SJSA1 (cell line): ENCODE data around the gene CNPPD1. TPM values are rescaled to one million over a fixed set of nuclear protein-coding genes. Genes with fewer than 3 reads are reported as not detected.
A peak's percentile ranks its signal among the peaks of the same experiment; 100 is the strongest.

Experiments
- DNase-seq, 2 experiments: peaks; one replicate each; pipeline ENCODE4 v3.0.0-alpha.2; 2015 to 2020; ENCODE audit warnings: low spot score in 2 of 2, low read depth in 1 of 2
- H3K27ac ChIP-seq: fragments of 250-450 bp; sonication (Bioruptor Pico); 2 replicates; pipeline ENCODE4 v1.5.1; 2020; ENCODE audit warnings: mild to moderate bottlenecking, moderate library complexity
- H3K27me3 ChIP-seq: fragments of 250-450 bp; sonication (Bioruptor Pico); replicated peaks from 2 replicates; pipeline ENCODE4 v1.5.1; 2020; ENCODE audit warnings: mild to moderate bottlenecking, moderate library complexity
- H3K36me3 ChIP-seq: fragments of 250-450 bp; sonication (Bioruptor Pico); 2 replicates; pipeline ENCODE4 v1.5.1; 2020; ENCODE audit warnings: mild to moderate bottlenecking
- H3K4me1 ChIP-seq: fragments of 250-450 bp; sonication (Bioruptor Pico); replicated peaks from 2 replicates; pipeline ENCODE4 v1.6.1; 2021; ENCODE audit warnings: mild to moderate bottlenecking
- H3K4me3 ChIP-seq: fragments of 250-450 bp; sonication (Bioruptor Pico); 2 replicates; pipeline ENCODE4 v1.5.1; 2020; ENCODE audit warnings: mild to moderate bottlenecking
- H3K9me3 ChIP-seq: fragments of 250-450 bp; sonication (Bioruptor Pico); replicated peaks from 2 replicates; pipeline ENCODE4 v1.5.1; 2020; ENCODE audit warnings: mild to moderate bottlenecking
- total RNA-seq: library from RNA; depleted of rRNA; stranded (reverse); fragments of >200 nt; shearing (Covaris generic); gene quantifications from 2 replicates; pipeline ENCODE4 v1.2.3, GENCODE V29; 2014

The CNPPD1 gene
- total RNA-seq, 1 experiment from 2014 or later, result 26.1 TPM

DNA sequence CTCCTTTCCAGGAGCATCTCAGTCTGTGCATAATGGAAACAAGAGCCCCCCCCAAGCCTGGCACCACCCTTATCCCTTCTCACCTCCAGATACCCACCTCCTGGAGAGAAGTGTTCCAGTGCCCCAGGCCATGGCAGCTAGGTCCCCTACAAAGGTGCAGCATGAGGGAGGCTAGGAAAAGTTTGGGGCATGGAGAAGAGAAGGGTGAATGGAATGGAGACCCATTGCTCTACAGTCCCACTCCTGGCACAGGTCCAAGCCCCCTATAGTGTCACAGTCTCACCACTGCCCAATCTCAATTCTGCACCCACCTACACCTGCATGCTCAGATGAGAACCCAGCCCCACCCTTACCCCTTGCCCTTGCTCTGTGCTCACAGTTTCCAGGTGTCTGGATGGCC, 7.8 kb downstream of the CNPPD1 start:
- DNase-seq, result no peak
- H3K9me3 ChIP-seq, result no peaks in the 10 kb centered on the region
- no peaks in the 10 kb centered on the region for H3K4me1 ChIP-seq
- no peaks in the 10 kb centered on the region for H3K27me3 ChIP-seq
- no peak overlapping the region for H3K27ac ChIP-seq
- H3K36me3 ChIP-seq, result peaks cover 4% of the 10 kb centered on the region
- no peak overlapping the region for H3K4me3 ChIP-seq

DNA sequence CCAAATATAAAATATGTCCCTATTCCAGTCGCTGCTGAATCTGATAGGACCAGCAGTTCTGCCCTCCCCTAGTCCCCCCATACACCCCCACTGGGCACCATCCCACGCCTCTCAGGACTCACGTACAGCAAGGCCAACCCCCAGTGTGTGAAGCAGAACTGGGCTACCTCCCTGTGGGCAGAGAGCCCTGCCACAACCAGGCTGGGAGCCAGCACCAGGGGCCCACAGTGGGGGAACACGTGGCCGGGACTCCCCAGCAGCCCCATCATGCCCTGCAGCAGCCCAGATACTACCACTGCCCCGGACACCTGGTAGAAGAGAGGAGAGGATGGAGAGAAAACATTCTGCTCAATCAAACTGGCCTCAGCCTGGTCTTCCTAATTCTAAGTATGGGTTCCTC, 8.2 kb downstream of the CNPPD1 start:
- no peak overlapping the region for H3K4me3 ChIP-seq
- H3K9me3 ChIP-seq, result no peaks in the 10 kb centered on the region
- no peak for DNase-seq
- H3K36me3 ChIP-seq, result no peaks in the 10 kb centered on the region
- H3K4me1 ChIP-seq, result no peaks in the 10 kb centered on the region
- H3K27me3 ChIP-seq, result no peaks in the 10 kb centered on the region
- no peak overlapping the region for H3K27ac ChIP-seq

- no peak for DNase-seq
- Histone ChIP-seq H3K27me3 (no peaks in the 10 kb centered on the region), H3K4me3 (no peak overlapping the region), H3K27ac (no peak overlapping the region), H3K36me3 (no peaks in the 10 kb centered on the region), H3K4me1 (no peaks in the 10 kb centered on the region), H3K9me3 (no peaks in the 10 kb centered on the region)
These were observed 8.7 kb downstream of the CNPPD1 start for GRCh38 chr2:219167997-219168396.

DNA sequence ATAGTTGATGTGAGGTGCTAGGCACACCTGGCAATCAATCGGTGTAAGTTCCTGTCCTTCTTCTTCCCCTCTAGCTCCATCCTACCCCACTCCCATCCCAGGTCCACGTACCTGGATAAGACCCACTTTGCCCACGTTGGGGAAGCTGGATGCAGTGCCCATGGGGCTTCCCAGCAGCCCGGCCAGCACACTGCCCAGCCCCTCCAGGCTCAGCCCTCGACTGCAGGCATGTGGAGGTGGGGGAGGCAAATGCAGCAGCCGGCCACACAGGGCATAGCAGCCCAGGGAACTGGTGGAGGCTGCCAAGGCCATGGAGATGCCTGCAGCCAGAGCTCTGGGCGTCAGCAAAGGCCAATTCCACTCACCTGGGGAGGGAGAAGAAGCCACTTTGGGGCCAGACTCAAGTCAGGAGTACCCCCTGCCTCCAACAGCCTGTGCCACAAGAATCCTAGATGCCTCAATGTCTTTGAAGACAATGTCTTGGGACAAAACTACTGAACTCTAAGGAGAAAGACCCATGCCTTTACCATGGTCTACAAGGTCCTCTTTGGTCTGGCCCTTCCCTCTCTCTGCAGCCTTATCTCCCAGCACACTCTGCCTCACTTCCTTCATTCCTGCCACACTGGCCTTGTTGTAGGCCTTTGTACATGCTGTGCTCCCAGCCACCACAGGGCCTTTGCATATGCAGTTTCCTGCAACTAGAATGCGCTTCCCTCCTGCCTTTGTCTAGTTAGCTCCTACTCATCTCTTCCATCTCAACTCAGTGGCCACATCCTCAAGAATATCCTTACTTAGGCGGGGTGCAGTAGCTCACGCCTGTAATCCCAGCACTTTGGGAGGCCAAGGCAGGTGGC, 11.4 kb downstream of the CNPPD1 start:
- Histone ChIP-seq H3K36me3 (no peaks in the 10 kb centered on the region), H3K27ac (no peak overlapping the region)
- DNase-seq, result no peak

GRCh38 chr2:219163156-219163555, 13.6 kb downstream of the CNPPD1 start:
- H3K27me3 ChIP-seq, result no peaks in the 10 kb centered on the region
- no peak overlapping the region for H3K27ac ChIP-seq
- no peaks in the 10 kb centered on the region for H3K36me3 ChIP-seq
- H3K4me1 ChIP-seq, result peaks cover 12% of the 10 kb centered on the region
- H3K4me3 ChIP-seq, result no peak overlapping the region
- no peaks in the 10 kb centered on the region for H3K9me3 ChIP-seq
- DNase-seq, result no peak

More for the DNA sequence above, 11.4 kb downstream of the CNPPD1 start:
- Histone ChIP-seq H3K27me3 (no peaks in the 10 kb centered on the region), H3K4me1 (peaks cover 6% of the 10 kb centered on the region), H3K4me3 (no peak overlapping the region), H3K9me3 (no peaks in the 10 kb centered on the region)

GRCh38 chr2:219161097-219161496, 15.6 kb downstream of the CNPPD1 start:
- Histone ChIP-seq H3K9me3 (no peaks in the 10 kb centered on the region), H3K27ac (no peak overlapping the region), H3K36me3 (0 out of 2 replicates have a peak, but pooled peaks cover 4% of the 10 kb centered on the region), H3K27me3 (no peaks in the 10 kb centered on the region), H3K4me1 (peaks cover 12% of the 10 kb centered on the region), H3K4me3 (peak overlapping the region; percentile 58)
- no peak for DNase-seq

- Histone ChIP-seq H3K4me1 (peaks cover 12% of the 10 kb centered on the region), H3K4me3 (peak within 1 kb of the TSS; percentile 58), H3K9me3 (no peaks in the 10 kb centered on the region), H3K27me3 (no peaks in the 10 kb centered on the region), H3K27ac (peak within 1 kb of the TSS; percentile 56), H3K36me3 (0 out of 2 replicates have a peak, but pooled peaks cover 4% of the 10 kb centered on the region)
- DNase-seq, result peak; percentile 97 to 98
These were observed 16.3 kb downstream of the CNPPD1 start, which contains the start of gene NHEJ1 for GRCh38 chr2:219160186-219161017. Gene NHEJ1 (minus strand): TSS chr2:219160815. CDS start chr2:219158362, 2,453 bp downstream.

GRCh38 chr2:219159771-219160185, 16.9 kb downstream of the CNPPD1 start:
- Histone ChIP-seq H3K27ac (no peak overlapping the region), H3K4me1 (peaks cover 12% of the 10 kb centered on the region), H3K27me3 (no peaks in the 10 kb centered on the region), H3K9me3 (no peaks in the 10 kb centered on the region), H3K36me3 (0 out of 2 replicates have a peak, but pooled peaks cover 4% of the 10 kb centered on the region), H3K4me3 (peak overlapping the region; percentile 58)
- no peak for DNase-seq

- Histone ChIP-seq H3K27ac (no peak overlapping the region), H3K9me3 (no peaks in the 10 kb centered on the region), H3K27me3 (no peaks in the 10 kb centered on the region), H3K4me1 (peaks cover 12% of the 10 kb centered on the region), H3K4me3 (no peak overlapping the region), H3K36me3 (peaks cover 6% of the 10 kb centered on the region; the same call in 1 of the 2 replicates)
- no peak for DNase-seq
These were observed 18.1 kb downstream of the CNPPD1 start for GRCh38 chr2:219158586-219158985.

- DNase-seq, result no peak
- Histone ChIP-seq H3K27ac (no peak overlapping the region), H3K27me3 (no peaks in the 10 kb centered on the region), H3K36me3 (peaks cover 7% of the 10 kb centered on the region; the same call in 1 of the 2 replicates), H3K4me3 (no peak overlapping the region), H3K9me3 (no peaks in the 10 kb centered on the region), H3K4me1 (peaks cover 12% of the 10 kb centered on the region)
These were observed 18.7 kb downstream of the CNPPD1 start for GRCh38 chr2:219158025-219158424.

GRCh38 chr2:219157396-219157795, 19.3 kb downstream of the CNPPD1 start:
- H3K4me1 ChIP-seq, result peaks cover 12% of the 10 kb centered on the region
- no peak overlapping the region for H3K4me3 ChIP-seq
- H3K27ac ChIP-seq, result no peak overlapping the region
- peaks cover 7% of the 10 kb centered on the region; the same call in 1 of the 2 replicates for H3K36me3 ChIP-seq
- no peak for DNase-seq
- no peaks in the 10 kb centered on the region for H3K9me3 ChIP-seq
- no peaks in the 10 kb centered on the region for H3K27me3 ChIP-seq

DNA sequence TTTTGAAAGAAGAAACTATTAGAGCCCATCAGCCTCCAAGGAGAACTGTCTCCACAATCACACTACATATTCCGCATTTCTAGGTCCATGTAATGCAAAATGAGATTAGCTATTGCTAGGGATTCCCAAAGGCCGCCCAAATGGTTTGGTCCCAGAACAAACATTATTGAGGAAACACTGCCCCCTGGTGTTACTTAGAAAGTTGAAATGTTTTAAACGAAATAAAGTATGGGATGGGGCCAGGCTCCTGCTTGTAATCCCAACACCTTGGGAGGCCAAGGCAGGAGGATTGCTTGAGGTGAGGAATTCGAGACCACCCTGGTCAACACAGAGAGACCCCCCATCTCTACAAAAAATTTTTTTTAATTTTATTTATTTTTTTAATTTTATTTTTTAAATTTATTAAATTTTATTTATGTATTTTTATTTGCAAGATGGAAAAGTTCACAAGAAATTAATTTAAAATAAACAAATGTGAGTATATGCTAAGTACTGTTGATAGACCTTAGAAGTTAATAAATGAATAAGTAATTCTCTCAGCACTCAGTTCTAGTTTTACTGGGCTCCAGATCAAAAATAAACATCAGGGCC, 21.6 kb downstream of the CNPPD1 start:
- Histone ChIP-seq H3K4me3 (no peak overlapping the region), H3K27me3 (no peaks in the 10 kb centered on the region), H3K27ac (no peak overlapping the region), H3K4me1 (peaks cover 5% of the 10 kb centered on the region), H3K36me3 (peaks cover 7% of the 10 kb centered on the region; the same call in 1 of the 2 replicates), H3K9me3 (no peaks in the 10 kb centered on the region)
- peak in 1 of 2 experiments; percentile 42 for DNase-seq

- Histone ChIP-seq H3K36me3 (peaks cover 34% of the 10 kb centered on the region), H3K27me3 (no peaks in the 10 kb centered on the region), H3K4me3 (no peak overlapping the region), H3K27ac (no peak overlapping the region), H3K9me3 (no peaks in the 10 kb centered on the region), H3K4me1 (peaks cover 8% of the 10 kb centered on the region; the same call in 1 of the 2 replicates)
- peak in 1 of 2 experiments; percentile 16 for DNase-seq
These were observed 27.1 kb downstream of the CNPPD1 start for GRCh38 chr2:219149667-219150066.
